Measurements from ENCODE around the gene ANKRD55. TPM values are rescaled to one million over a fixed set of nuclear protein-coding genes. Genes with fewer than 3 reads are reported as not detected.
"Not testable (repeated sequence)": the region's sequence is repeated elsewhere in the genome, so short reads cannot be mapped to it uniquely, and the experiment has no call there.

The ANKRD55 gene
- total RNA-seq, 4 donors from 2014 or later, result 0.95 TPM; not detected in 3

DNA sequence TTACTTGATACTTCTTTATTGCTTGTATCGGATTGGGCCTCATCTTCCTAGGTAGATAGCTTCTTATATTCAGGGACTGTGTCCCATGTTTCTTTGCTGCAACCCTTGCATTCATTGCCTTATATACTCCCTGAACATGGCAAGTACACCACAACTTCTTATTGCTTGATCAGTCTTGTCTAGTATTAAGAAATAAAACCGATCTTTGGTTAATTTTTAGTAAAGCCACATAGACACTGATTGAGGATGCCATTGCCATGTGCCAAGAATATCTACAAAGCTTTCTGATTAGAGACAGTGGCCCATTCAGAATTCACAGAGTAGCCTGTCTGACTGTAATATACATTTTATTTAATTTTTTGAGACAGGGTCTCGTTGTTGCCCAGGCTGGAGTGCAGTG is 34.7 kb upstream of the ANKRD55 start:
- Histone ChIP-seq H3K27ac (no peak overlapping the region), H3K36me3 (no peaks in the 10 kb centered on the region), H3K4me1 (peaks cover 0 to 3% (median 0%) of the 10 kb centered on the region in 4 donors), H3K9me3 (no peaks in the 10 kb centered on the region), H3K27me3 (no peaks in the 10 kb centered on the region), H3K4me3 (no peak overlapping the region)
- 79% methylated on average over 3 of the region's 3 CpGs; no CpG with 5 or more reads in 1 of the 2 donors for WGBS, 2 donors (ENCODE audit: low coverage in 1 of 2)
- intact Hi-C loops (cut with DNase I; ENCODE audit: low total_unique reads) (no loop called here), in situ Hi-C loops (cut with MboI; ENCODE audit: low pct_ligation_motif_present in 1 of 4, low pct_unique_long_range_greater_than_20kb in 1 of 4, low sequenced_read_pairs in 3 of 4) (loop anchor here in 3 of 4 donors (5.0 to 25.0 kb wide), 4 partner anchors 567 to 944 kb away; no protein-coding TSS in a partner anchor)
- no peak for DNase-seq
- TF ChIP-seq POLR2A (IDR thresholded peaks at IDR 0.05) (no peak), EP300 (IDR thresholded peaks at IDR 0.05; ENCODE audit: low read depth) (no peak), POLR2AphosphoS5 (IDR thresholded peaks at IDR 0.05) (no peak)
- TF ChIP-seq, protein P1, sequence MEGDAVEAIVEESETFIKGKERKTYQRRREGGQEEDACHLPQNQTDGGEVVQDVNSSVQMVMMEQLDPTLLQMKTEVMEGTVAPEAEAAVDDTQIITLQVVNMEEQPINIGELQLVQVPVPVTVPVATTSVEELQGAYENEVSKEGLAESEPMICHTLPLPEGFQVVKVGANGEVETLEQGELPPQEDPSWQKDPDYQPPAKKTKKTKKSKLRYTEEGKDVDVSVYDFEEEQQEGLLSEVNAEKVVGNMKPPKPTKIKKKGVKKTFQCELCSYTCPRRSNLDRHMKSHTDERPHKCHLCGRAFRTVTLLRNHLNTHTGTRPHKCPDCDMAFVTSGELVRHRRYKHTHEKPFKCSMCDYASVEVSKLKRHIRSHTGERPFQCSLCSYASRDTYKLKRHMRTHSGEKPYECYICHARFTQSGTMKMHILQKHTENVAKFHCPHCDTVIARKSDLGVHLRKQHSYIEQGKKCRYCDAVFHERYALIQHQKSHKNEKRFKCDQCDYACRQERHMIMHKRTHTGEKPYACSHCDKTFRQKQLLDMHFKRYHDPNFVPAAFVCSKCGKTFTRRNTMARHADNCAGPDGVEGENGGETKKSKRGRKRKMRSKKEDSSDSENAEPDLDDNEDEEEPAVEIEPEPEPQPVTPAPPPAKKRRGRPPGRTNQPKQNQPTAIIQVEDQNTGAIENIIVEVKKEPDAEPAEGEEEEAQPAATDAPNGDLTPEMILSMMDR (IDR thresholded peaks at IDR 0.05), result no peak

DNA sequence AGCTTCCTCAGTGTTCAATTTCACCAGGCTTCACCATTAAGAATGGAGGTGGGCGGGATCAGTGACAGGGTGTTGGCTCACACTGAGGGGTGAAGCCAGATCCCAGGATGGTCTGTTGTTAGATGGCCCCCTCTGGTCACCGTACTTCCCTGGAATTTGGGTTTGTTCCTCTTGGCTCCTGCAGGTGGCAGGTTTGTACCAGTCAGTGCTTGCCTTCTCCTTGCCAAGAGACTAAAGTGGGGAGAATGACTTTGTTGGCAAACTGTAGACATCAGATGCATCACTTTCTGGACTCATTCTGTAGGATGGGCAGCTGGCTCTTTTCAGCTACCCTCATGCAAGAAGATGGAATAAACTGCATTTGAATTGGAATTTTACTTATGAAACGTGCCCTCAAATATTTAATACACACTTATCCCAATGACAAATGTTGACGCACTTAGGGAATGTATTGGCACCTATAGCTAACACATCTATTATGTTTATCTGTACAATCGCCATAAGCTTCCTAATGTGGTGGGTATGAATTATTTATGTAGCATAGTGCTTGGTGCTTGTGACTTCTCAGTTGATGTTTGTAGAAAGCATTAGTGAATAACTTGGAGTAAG is 31.4 kb upstream of the ANKRD55 start:
- Histone ChIP-seq H3K27ac (no peak overlapping the region), H3K36me3 (no peaks in the 10 kb centered on the region), H3K4me3 (no peak overlapping the region), H3K4me1 (no peaks in the 10 kb centered on the region), H3K9me3 (no peaks in the 10 kb centered on the region), H3K27me3 (no peaks in the 10 kb centered on the region)
- DNase-seq, result no peak
- WGBS, 2 donors (ENCODE audit: low coverage in 1 of 2), result 60 to 80% methylated on average over 1 to 5 of the region's 5 CpGs
- TF ChIP-seq, protein P1 (IDR thresholded peaks at IDR 0.05), result peak; percentile 33 to 46 (median 40)
- TF ChIP-seq POLR2AphosphoS5 (IDR thresholded peaks at IDR 0.05), result no peak
- no peak for TF ChIP-seq EP300 (IDR thresholded peaks at IDR 0.05; ENCODE audit: low read depth)
- no peak for TF ChIP-seq POLR2A (IDR thresholded peaks at IDR 0.05)
- intact Hi-C loops (cut with DNase I; ENCODE audit: low total_unique reads) (no loop called here), in situ Hi-C loops (cut with MboI; ENCODE audit: low pct_ligation_motif_present in 1 of 4, low pct_unique_long_range_greater_than_20kb in 1 of 4, low sequenced_read_pairs in 3 of 4) (loop anchor here in 3 of 4 donors (5.0 to 25.0 kb wide), 4 partner anchors 570 to 948 kb away; no protein-coding TSS in a partner anchor)

DNA sequence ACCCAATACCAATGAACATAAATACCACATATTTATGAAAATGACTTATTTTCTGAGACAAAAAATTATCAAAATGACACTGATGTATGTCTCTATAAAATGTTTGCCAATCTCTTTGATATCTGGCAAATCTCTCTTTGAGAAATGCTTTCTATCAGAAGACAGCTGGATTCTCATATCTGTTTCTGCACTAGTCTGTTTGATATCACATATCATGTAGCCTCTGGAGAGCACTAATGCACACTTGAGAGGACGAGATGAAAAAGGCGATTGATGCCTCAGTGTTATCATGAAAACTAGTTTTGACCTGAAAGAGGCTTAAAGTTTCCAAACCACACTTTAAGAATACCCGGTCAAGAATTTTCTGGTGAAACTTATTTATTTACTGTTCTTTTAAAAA is 29.1 kb upstream of the ANKRD55 start:
- no peaks in the 10 kb centered on the region for H3K9me3 ChIP-seq
- no peak for DNase-seq
- H3K27ac ChIP-seq, result no peak overlapping the region
- no peaks in the 10 kb centered on the region for H3K27me3 ChIP-seq
- no peak for TF ChIP-seq EP300 (IDR thresholded peaks at IDR 0.05; ENCODE audit: low read depth)
- TF ChIP-seq POLR2A (IDR thresholded peaks at IDR 0.05), result no peak
- TF ChIP-seq, protein P1 (IDR thresholded peaks at IDR 0.05), result no peak
- in situ Hi-C loops (cut with MboI; ENCODE audit: low pct_ligation_motif_present in 1 of 4, low pct_unique_long_range_greater_than_20kb in 1 of 4, low sequenced_read_pairs in 3 of 4), result loop anchor here in 3 of 4 donors (10.0 to 25.0 kb wide), 3 partner anchors 573 to 950 kb away; no protein-coding TSS in a partner anchor
- WGBS, 2 donors (ENCODE audit: low coverage in 1 of 2), result 82 to 86% methylated on average over 3 of the region's 3 CpGs
- H3K4me1 ChIP-seq, result no peaks in the 10 kb centered on the region
- no peak overlapping the region for H3K4me3 ChIP-seq
- H3K36me3 ChIP-seq, result no peaks in the 10 kb centered on the region
- intact Hi-C loops (cut with DNase I; ENCODE audit: low total_unique reads), result no loop called here

DNA sequence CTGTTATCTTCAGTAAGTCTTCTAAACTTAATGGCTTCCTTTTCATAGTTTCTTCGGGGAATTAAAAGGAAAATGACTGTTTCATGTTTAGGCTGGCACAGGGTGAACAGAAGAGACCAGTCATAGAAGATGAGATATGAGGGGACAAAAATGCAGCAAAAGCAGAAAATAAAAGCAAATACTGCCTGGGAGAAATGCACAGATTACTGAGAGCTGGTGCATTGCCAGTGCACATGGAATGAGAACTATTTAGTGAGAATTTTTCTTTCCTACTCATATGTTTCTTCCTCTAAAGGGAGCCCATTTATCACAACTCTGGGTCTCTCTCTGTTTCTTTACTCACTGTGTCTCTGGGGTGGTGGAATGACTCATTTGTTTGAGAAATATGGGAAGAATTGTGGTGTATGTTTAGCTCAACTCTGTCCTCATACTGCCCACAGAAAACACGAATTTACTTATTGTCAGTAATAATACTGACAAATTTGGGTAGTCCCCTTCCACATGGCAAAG is 25.9 kb upstream of the ANKRD55 start:
- TF ChIP-seq POLR2AphosphoS5 (IDR thresholded peaks at IDR 0.05) (no peak), EP300 (IDR thresholded peaks at IDR 0.05; ENCODE audit: low read depth) (no peak), POLR2A (IDR thresholded peaks at IDR 0.05) (no peak)
- TF ChIP-seq, protein P1 (IDR thresholded peaks at IDR 0.05), result no peak
- H3K27me3 ChIP-seq, result no peaks in the 10 kb centered on the region
- H3K9me3 ChIP-seq, result no peaks in the 10 kb centered on the region
- peak overlapping the region in 1 of 4 donors; percentile 12 for H3K27ac ChIP-seq
- H3K4me3 ChIP-seq, result no peak overlapping the region
- no peaks in the 10 kb centered on the region for H3K4me1 ChIP-seq
- intact Hi-C loops (cut with DNase I; ENCODE audit: low total_unique reads), result no loop called here
- H3K36me3 ChIP-seq, result no peaks in the 10 kb centered on the region
- in situ Hi-C loops (cut with MboI; ENCODE audit: low pct_ligation_motif_present in 1 of 4, low pct_unique_long_range_greater_than_20kb in 1 of 4, low sequenced_read_pairs in 3 of 4), result loop anchor here in 3 of 4 donors (25.0 kb wide), 2 partner anchors 878 to 953 kb away; no protein-coding TSS in a partner anchor
- WGBS, 2 donors (ENCODE audit: low coverage in 1 of 2), result 26 to 38% methylated on average over 2 of the region's 2 CpGs
- no peak for DNase-seq

DNA sequence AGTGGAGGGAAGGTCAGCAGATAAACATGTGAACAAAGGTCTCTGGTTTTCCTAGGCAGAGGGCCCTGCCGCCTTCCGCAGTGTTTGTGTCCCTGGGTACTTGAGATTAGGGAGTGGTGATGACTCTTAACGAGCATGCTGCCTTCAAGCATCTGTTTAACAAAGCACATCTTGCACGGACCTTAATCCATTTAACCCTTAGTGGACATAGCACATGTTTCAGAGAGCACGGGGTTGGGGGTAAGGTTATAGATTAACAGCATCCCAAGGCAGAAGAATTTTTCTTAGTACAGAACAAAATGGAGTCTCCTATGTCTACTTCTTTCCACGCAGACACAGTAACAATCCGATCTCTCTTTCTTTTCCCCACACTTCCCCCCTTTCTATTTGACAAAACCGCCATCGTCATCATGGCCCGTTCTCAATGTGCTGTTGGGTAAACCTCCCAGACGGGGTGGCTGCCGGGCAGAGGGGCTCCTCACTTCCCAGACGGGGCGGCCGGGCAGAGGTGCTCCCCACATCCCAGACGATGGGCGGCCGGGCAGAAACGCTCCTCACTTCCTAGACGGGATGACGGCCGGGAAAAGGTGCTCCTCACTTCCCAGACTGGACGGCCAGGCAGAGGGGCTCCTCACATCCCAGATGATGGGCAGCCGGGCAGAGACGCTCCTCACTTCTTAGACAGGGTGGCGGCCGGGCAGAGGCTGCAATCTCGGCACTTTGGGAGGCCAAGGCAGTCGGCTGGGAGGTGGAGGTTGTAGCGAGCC is 24.8 kb upstream of the ANKRD55 start:
- intact Hi-C loops (cut with DNase I; ENCODE audit: low total_unique reads); H3K27me3 ChIP-seq; H3K9me3 ChIP-seq; H3K4me3 ChIP-seq; H3K36me3 ChIP-seq; DNase-seq; H3K27ac ChIP-seq; H3K4me1 ChIP-seq: not testable (repeated sequence)
- 76 to 92% methylated on average over 5 to 30 of the region's 30 CpGs for WGBS, 2 donors (ENCODE audit: low coverage in 1 of 2)
- in situ Hi-C loops (cut with MboI; ENCODE audit: low pct_ligation_motif_present in 1 of 4, low pct_unique_long_range_greater_than_20kb in 1 of 4, low sequenced_read_pairs in 3 of 4), result loop anchor here in 3 of 4 donors (25.0 kb wide), 2 partner anchors 879 to 954 kb away; no protein-coding TSS in a partner anchor

Measured in transverse colon (tissue), 4 donors.